ENCODE results near the gene EGFL6.

DNA sequence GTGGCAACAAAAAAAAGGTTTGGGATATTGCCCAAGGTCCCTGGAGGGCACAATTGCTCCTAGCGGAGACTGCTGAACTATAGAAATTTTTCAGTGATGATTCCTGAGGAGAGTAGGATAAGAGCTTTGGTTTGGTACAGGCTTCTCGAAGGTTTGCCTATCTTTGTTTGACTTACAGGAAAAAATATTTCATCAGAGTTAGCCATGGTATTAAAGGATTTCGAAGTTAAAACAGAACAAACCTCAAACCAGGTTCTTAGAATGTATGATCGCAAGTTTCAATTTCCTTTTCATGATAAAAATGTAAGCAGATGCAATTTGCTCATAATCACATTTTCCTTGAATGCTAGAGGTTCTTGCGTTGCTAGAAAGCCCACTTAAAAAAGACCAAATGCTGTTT lies 1.7 kb downstream of the EGFL6 start:
- TF ChIP-seq, protein P1, sequence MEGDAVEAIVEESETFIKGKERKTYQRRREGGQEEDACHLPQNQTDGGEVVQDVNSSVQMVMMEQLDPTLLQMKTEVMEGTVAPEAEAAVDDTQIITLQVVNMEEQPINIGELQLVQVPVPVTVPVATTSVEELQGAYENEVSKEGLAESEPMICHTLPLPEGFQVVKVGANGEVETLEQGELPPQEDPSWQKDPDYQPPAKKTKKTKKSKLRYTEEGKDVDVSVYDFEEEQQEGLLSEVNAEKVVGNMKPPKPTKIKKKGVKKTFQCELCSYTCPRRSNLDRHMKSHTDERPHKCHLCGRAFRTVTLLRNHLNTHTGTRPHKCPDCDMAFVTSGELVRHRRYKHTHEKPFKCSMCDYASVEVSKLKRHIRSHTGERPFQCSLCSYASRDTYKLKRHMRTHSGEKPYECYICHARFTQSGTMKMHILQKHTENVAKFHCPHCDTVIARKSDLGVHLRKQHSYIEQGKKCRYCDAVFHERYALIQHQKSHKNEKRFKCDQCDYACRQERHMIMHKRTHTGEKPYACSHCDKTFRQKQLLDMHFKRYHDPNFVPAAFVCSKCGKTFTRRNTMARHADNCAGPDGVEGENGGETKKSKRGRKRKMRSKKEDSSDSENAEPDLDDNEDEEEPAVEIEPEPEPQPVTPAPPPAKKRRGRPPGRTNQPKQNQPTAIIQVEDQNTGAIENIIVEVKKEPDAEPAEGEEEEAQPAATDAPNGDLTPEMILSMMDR (tag by site-specific recombination; IDR thresholded peaks at IDR 0.05): no peak
- TF ChIP-seq, protein P2, sequence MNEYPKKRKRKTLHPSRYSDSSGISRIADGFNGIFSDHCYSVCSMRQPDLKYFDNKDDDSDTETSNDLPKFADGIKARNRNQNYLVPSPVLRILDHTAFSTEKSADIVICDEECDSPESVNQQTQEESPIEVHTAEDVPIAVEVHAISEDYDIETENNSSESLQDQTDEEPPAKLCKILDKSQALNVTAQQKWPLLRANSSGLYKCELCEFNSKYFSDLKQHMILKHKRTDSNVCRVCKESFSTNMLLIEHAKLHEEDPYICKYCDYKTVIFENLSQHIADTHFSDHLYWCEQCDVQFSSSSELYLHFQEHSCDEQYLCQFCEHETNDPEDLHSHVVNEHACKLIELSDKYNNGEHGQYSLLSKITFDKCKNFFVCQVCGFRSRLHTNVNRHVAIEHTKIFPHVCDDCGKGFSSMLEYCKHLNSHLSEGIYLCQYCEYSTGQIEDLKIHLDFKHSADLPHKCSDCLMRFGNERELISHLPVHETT (tag by site-specific recombination; IDR thresholded peaks at IDR 0.05): no peak
- TF ChIP-seq, protein P3, sequence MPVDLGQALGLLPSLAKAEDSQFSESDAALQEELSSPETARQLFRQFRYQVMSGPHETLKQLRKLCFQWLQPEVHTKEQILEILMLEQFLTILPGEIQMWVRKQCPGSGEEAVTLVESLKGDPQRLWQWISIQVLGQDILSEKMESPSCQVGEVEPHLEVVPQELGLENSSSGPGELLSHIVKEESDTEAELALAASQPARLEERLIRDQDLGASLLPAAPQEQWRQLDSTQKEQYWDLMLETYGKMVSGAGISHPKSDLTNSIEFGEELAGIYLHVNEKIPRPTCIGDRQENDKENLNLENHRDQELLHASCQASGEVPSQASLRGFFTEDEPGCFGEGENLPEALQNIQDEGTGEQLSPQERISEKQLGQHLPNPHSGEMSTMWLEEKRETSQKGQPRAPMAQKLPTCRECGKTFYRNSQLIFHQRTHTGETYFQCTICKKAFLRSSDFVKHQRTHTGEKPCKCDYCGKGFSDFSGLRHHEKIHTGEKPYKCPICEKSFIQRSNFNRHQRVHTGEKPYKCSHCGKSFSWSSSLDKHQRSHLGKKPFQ (tag by site-specific recombination; IDR thresholded peaks at IDR 0.05): no peak
- no peak for TF ChIP-seq RBAK (tag by site-specific recombination; IDR thresholded peaks at IDR 0.05)
- TF ChIP-seq ZNF404 (tag by site-specific recombination; IDR thresholded peaks at IDR 0.05): no peak
- TF ChIP-seq ZNF335 (tag by site-specific recombination; conservative IDR thresholded peaks at IDR 0.05): no peak
- no peak for TF ChIP-seq ZBTB7A (tag by site-specific recombination; IDR thresholded peaks at IDR 0.05; ENCODE audit: low read depth)
- TF ChIP-seq, protein P4, sequence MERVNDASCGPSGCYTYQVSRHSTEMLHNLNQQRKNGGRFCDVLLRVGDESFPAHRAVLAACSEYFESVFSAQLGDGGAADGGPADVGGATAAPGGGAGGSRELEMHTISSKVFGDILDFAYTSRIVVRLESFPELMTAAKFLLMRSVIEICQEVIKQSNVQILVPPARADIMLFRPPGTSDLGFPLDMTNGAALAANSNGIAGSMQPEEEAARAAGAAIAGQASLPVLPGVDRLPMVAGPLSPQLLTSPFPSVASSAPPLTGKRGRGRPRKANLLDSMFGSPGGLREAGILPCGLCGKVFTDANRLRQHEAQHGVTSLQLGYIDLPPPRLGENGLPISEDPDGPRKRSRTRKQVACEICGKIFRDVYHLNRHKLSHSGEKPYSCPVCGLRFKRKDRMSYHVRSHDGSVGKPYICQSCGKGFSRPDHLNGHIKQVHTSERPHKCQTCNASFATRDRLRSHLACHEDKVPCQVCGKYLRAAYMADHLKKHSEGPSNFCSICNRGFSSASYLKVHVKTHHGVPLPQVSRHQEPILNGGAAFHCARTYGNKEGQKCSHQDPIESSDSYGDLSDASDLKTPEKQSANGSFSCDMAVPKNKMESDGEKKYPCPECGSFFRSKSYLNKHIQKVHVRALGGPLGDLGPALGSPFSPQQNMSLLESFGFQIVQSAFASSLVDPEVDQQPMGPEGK (tag by site-specific recombination; IDR thresholded peaks at IDR 0.05): no peak
- TF ChIP-seq, protein P5, sequence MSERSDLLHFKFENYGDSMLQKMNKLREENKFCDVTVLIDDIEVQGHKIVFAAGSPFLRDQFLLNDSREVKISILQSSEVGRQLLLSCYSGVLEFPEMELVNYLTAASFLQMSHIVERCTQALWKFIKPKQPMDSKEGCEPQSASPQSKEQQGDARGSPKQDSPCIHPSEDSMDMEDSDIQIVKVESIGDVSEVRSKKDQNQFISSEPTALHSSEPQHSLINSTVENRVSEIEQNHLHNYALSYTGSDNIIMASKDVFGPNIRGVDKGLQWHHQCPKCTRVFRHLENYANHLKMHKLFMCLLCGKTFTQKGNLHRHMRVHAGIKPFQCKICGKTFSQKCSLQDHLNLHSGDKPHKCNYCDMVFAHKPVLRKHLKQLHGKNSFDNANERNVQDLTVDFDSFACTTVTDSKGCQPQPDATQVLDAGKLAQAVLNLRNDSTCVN (tag by site-specific recombination; optimal IDR thresholded peaks at IDR 0.05): no peak
- TF ChIP-seq ZNF785 (tag by site-specific recombination; IDR thresholded peaks at IDR 0.05): no peak
- no peak for TF ChIP-seq ZNF658 (tag by site-specific recombination; IDR thresholded peaks at IDR 0.05)
